Measurements from ENCODE around the gene LDLRAD3. TPM values are rescaled to one million over a fixed set of nuclear protein-coding genes. Genes with fewer than 3 reads are reported as not detected.
A peak's percentile ranks its signal among the peaks of the same experiment; 100 is the strongest.

Gene LDLRAD3
- total RNA-seq, 2 donors from 2014 or later, result 19.2 to 30.6 TPM

GRCh38 chr11:36081274-36081945, 137.5 kb downstream of the LDLRAD3 start:
- H3K4me1 ChIP-seq (ENCODE audit: control insufficient read depth, insufficient read depth, low read length), result no peaks in the 10 kb centered on the region
- no peak overlapping the region for H3K9ac ChIP-seq (ENCODE audit: extremely low read depth, low read length, poor library complexity, severe bottlenecking)
- Mint-ChIP-seq H3K36me3 (ENCODE audit: low read depth) (peaks cover 49% of the 10 kb centered on the region), H3K27me3 (ENCODE audit: insufficient read depth) (peaks cover 10% of the 10 kb centered on the region), H3K4me3 (no peak overlapping the region), H3K4me1 (peaks cover 5% of the 10 kb centered on the region), H3K27ac (no peak overlapping the region), H3K9me3 (peaks cover 12% of the 10 kb centered on the region)
- TF ChIP-seq CTCF (conservative IDR thresholded peaks at IDR 0.05), result no peak
- WGBS, 2 experiments (ENCODE audit: insufficient coverage in 1 of 2, insufficient read length in 1 of 2), result 93 to 96% methylated on average over 10 to 11 of the region's 11 CpGs
- peaks cover 14% of the 10 kb centered on the region for H3K9me3 ChIP-seq (ENCODE audit: control insufficient read depth, low read length)
- no peaks in the 10 kb centered on the region for H3K27me3 ChIP-seq (ENCODE audit: control insufficient read depth, insufficient read depth, low read length, poor library complexity, severe bottlenecking)
- H3K4me3 ChIP-seq (ENCODE audit: low read length), result no peak overlapping the region
- peak; percentile 15 for DNase-seq
- no peak overlapping the region for H3K27ac ChIP-seq (ENCODE audit: low read depth, low read length)
- H3K36me3 ChIP-seq (ENCODE audit: control insufficient read depth, insufficient read depth, low read length), result peaks cover 45% of the 10 kb centered on the region

GRCh38 chr11:36086366-36086765, 142.5 kb downstream of the LDLRAD3 start:
- H3K9ac ChIP-seq (ENCODE audit: extremely low read depth, low read length, poor library complexity, severe bottlenecking), result no peak overlapping the region
- peaks cover 55% of the 10 kb centered on the region for H3K36me3 ChIP-seq (ENCODE audit: control insufficient read depth, insufficient read depth, low read length)
- peaks cover 21% of the 10 kb centered on the region for H3K27me3 Mint-ChIP-seq (ENCODE audit: insufficient read depth)
- 74 to 80% methylated on average over 3 to 6 of the region's 6 CpGs for WGBS, 2 experiments (ENCODE audit: insufficient coverage in 1 of 2, insufficient read length in 1 of 2)
- no peak overlapping the region for H3K27ac ChIP-seq (ENCODE audit: low read depth, low read length)
- peaks cover 5% of the 10 kb centered on the region for H3K9me3 ChIP-seq (ENCODE audit: control insufficient read depth, low read length)
- TF ChIP-seq CTCF (conservative IDR thresholded peaks at IDR 0.05), result no peak
- H3K4me1 ChIP-seq (ENCODE audit: control insufficient read depth, insufficient read depth, low read length), result no peaks in the 10 kb centered on the region
- H3K36me3 Mint-ChIP-seq (ENCODE audit: low read depth), result peaks cover 54% of the 10 kb centered on the region
- no peaks in the 10 kb centered on the region for H3K27me3 ChIP-seq (ENCODE audit: control insufficient read depth, insufficient read depth, low read length, poor library complexity, severe bottlenecking)
- H3K9me3 Mint-ChIP-seq, result peaks cover 3% of the 10 kb centered on the region
- H3K27ac Mint-ChIP-seq, result no peak overlapping the region
- no peak overlapping the region for H3K4me3 ChIP-seq (ENCODE audit: low read length)
- H3K4me3 Mint-ChIP-seq, result no peak overlapping the region
- peaks cover 21% of the 10 kb centered on the region for H3K4me1 Mint-ChIP-seq
- peak; percentile 59 for DNase-seq

- Histone ChIP-seq H3K27ac (ENCODE audit: low read depth, low read length) (no peak overlapping the region), H3K9ac (ENCODE audit: extremely low read depth, low read length, poor library complexity, severe bottlenecking) (no peak overlapping the region), H3K4me1 (ENCODE audit: control insufficient read depth, insufficient read depth, low read length) (no peaks in the 10 kb centered on the region), H3K27me3 (ENCODE audit: control insufficient read depth, insufficient read depth, low read length, poor library complexity, severe bottlenecking) (no peaks in the 10 kb centered on the region), H3K4me3 (ENCODE audit: low read length) (no peak overlapping the region), H3K9me3 (ENCODE audit: control insufficient read depth, low read length) (peaks cover 14% of the 10 kb centered on the region), H3K36me3 (ENCODE audit: control insufficient read depth, insufficient read depth, low read length) (peaks cover 38% of the 10 kb centered on the region)
- peaks cover 21% of the 10 kb centered on the region for H3K27me3 Mint-ChIP-seq (ENCODE audit: insufficient read depth)
- H3K36me3 Mint-ChIP-seq (ENCODE audit: low read depth), result peaks cover 44% of the 10 kb centered on the region
- no peak overlapping the region for H3K27ac Mint-ChIP-seq
- TF ChIP-seq CTCF (conservative IDR thresholded peaks at IDR 0.05), result no peak
- peaks cover 35% of the 10 kb centered on the region for H3K4me1 Mint-ChIP-seq
- WGBS, 2 experiments (ENCODE audit: insufficient coverage in 1 of 2, insufficient read length in 1 of 2), result 92 to 96% methylated on average over 6 of the region's 6 CpGs
- no peak overlapping the region for H3K4me3 Mint-ChIP-seq
- H3K9me3 Mint-ChIP-seq, result peaks cover 7% of the 10 kb centered on the region
- peak; percentile 11 for DNase-seq
These were observed 144.6 kb downstream of the LDLRAD3 start for GRCh38 chr11:36088266-36088972.
